ENCODE results near the gene RPL3. TPM values are rescaled to one million over a fixed set of nuclear protein-coding genes. Genes with fewer than 3 reads are reported as not detected.

Gene RPL3
- total RNA-seq, 1 experiment from 2014 or later: 1,699 TPM

- peaks cover 25% of the 10 kb centered on the region for H4K20me1 ChIP-seq (ENCODE audit: insufficient read depth)
- H3K27ac ChIP-seq: peak overlapping the region; percentile 85
- no peak overlapping the region for H2AFZ ChIP-seq
- TF ChIP-seq CTCF (conservative IDR thresholded peaks at IDR 0.05): peak; percentile 24
- no peak for TF ChIP-seq EZH2 (IDR thresholded peaks at IDR 0.05; ENCODE audit: low read depth)
- intact Hi-C loops (cut with micrococcal nuclease; ENCODE audit: unreplicated experiment): loop anchor here (1.0 kb wide), 1 partner anchor 67 kb away; no protein-coding TSS in a partner anchor
- no TSS peak for BruUV-seq (replicated peaks)
- H3K79me2 ChIP-seq (ENCODE audit: low read depth): peaks cover 7% of the 10 kb centered on the region
- POLR2A ChIA-PET (ENCODE audit: unreplicated experiment): interaction anchor here (0.6 kb wide), 1 partner anchor 601 kb away, joined by 4 read pairs; no protein-coding TSS in a partner anchor
- H3K27me3 ChIP-seq (ENCODE audit: insufficient read depth, low read depth): no peaks in the 10 kb centered on the region
- H3K4me2 ChIP-seq: peak overlapping the region; percentile 74
- H3K9me2 ChIP-seq (ENCODE audit: insufficient read depth): no peaks in the 10 kb centered on the region
- H3F3A ChIP-seq (ENCODE audit: insufficient read depth, low read depth): peaks cover 81% of the 10 kb centered on the region
- H3K9me3 ChIP-seq (ENCODE audit: insufficient read depth, low read depth): no peaks in the 10 kb centered on the region
- peaks cover 48% of the 10 kb centered on the region for H3K4me1 ChIP-seq (replicated peaks; ENCODE audit: insufficient read depth)
- peak; percentile 82 to 92 for DNase-seq
- peak overlapping the region; percentile 33; the same call in 1 of the 2 replicates for H3K4me3 ChIP-seq
- CTCF ChIA-PET: interaction anchor here (0.6 kb wide), 1 partner anchor 11 kb away, joined by 5 read pairs; no protein-coding TSS in a partner anchor
- peaks cover 21% of the 10 kb centered on the region for H3K36me3 ChIP-seq (ENCODE audit: low read depth)
Measured at GRCh38 chr22:39308614-39309363, 10.6 kb downstream of the RPL3 start.

- no peaks in the 10 kb centered on the region for H3K9me3 ChIP-seq (ENCODE audit: insufficient read depth, low read depth)
- H3K79me2 ChIP-seq (ENCODE audit: low read depth): no peaks in the 10 kb centered on the region
- H2AFZ ChIP-seq: no peak overlapping the region
- peak; percentile 65 for TF ChIP-seq CTCF (conservative IDR thresholded peaks at IDR 0.05)
- TF ChIP-seq EZH2 (IDR thresholded peaks at IDR 0.05; ENCODE audit: low read depth): no peak
- no peaks in the 10 kb centered on the region for H3K9me2 ChIP-seq (ENCODE audit: insufficient read depth)
- peaks cover 72% of the 10 kb centered on the region for H3F3A ChIP-seq (ENCODE audit: insufficient read depth, low read depth)
- ChIA-PET CTCF (interaction anchor here (0.6 to 1.2 kb wide), 5 partner anchors 9 to 607 kb away, joined by 3 to 5 read pairs (median 4); no protein-coding TSS in a partner anchor), POLR2A (ENCODE audit: unreplicated experiment) (interaction anchor here (0.5 to 0.6 kb wide), 2 partner anchors 63 to 97 kb away, joined by 3 to 6 read pairs; no protein-coding TSS in a partner anchor)
- no peak overlapping the region for H3K4me3 ChIP-seq
- no peak overlapping the region for H3K4me2 ChIP-seq
- BruUV-seq (replicated peaks): no TSS peak
- intact Hi-C loops (cut with micrococcal nuclease; ENCODE audit: unreplicated experiment): no loop called here
- peaks cover 4% of the 10 kb centered on the region for H4K20me1 ChIP-seq (ENCODE audit: insufficient read depth)
- H3K36me3 ChIP-seq (ENCODE audit: low read depth): peaks cover 3% of the 10 kb centered on the region
- no peak overlapping the region for H3K27ac ChIP-seq
- no peaks in the 10 kb centered on the region for H3K27me3 ChIP-seq (ENCODE audit: insufficient read depth, low read depth)
- DNase-seq: peak in 1 of 2 experiments; percentile 65
- peaks cover 48% of the 10 kb centered on the region for H3K4me1 ChIP-seq (replicated peaks; ENCODE audit: insufficient read depth)
Measured at GRCh38 chr22:39306456-39307361, 12.7 kb downstream of the RPL3 start.

- H4K20me1 ChIP-seq (ENCODE audit: insufficient read depth): no peaks in the 10 kb centered on the region
- no peak for DNase-seq
- H3K4me3 ChIP-seq: no peak overlapping the region
- H3K4me2 ChIP-seq: peak overlapping the region; percentile 24
- H3K9me2 ChIP-seq (ENCODE audit: insufficient read depth): no peaks in the 10 kb centered on the region
- TF ChIP-seq EZH2 (IDR thresholded peaks at IDR 0.05; ENCODE audit: low read depth): no peak
- no peak for TF ChIP-seq CTCF (conservative IDR thresholded peaks at IDR 0.05)
- ChIA-PET POLR2A (ENCODE audit: unreplicated experiment) (no interaction called here), CTCF (no interaction called here)
- no TSS peak for BruUV-seq (replicated peaks)
- H3K27me3 ChIP-seq (ENCODE audit: insufficient read depth, low read depth): no peaks in the 10 kb centered on the region
- intact Hi-C loops (cut with micrococcal nuclease; ENCODE audit: unreplicated experiment): no loop called here
- peaks cover 68% of the 10 kb centered on the region for H3F3A ChIP-seq (ENCODE audit: insufficient read depth, low read depth)
- no peak overlapping the region for H3K27ac ChIP-seq
- no peaks in the 10 kb centered on the region for H3K36me3 ChIP-seq (ENCODE audit: low read depth)
- no peaks in the 10 kb centered on the region for H3K79me2 ChIP-seq (ENCODE audit: low read depth)
- no peaks in the 10 kb centered on the region for H3K9me3 ChIP-seq (ENCODE audit: insufficient read depth, low read depth)
- peaks cover 48% of the 10 kb centered on the region for H3K4me1 ChIP-seq (replicated peaks; ENCODE audit: insufficient read depth)
- no peak overlapping the region for H2AFZ ChIP-seq
Measured at GRCh38 chr22:39303892-39304671, 15.3 kb downstream of the RPL3 start.
